HL-60/S4 treated with retinoic acid at 250 ng/mL for 4 days and 3 days (cell line): ENCODE measurements around the gene NGEF.

ENCODE experiments used
- in situ Hi-C: fragments of 300-500 bp; cut with MboI; formaldehyde crosslinking; loops from 2 replicates; pipeline ENCODE4 v1.7.0; 2022; ENCODE audit warnings: low sequenced_read_pairs

Gene NGEF

DNA sequence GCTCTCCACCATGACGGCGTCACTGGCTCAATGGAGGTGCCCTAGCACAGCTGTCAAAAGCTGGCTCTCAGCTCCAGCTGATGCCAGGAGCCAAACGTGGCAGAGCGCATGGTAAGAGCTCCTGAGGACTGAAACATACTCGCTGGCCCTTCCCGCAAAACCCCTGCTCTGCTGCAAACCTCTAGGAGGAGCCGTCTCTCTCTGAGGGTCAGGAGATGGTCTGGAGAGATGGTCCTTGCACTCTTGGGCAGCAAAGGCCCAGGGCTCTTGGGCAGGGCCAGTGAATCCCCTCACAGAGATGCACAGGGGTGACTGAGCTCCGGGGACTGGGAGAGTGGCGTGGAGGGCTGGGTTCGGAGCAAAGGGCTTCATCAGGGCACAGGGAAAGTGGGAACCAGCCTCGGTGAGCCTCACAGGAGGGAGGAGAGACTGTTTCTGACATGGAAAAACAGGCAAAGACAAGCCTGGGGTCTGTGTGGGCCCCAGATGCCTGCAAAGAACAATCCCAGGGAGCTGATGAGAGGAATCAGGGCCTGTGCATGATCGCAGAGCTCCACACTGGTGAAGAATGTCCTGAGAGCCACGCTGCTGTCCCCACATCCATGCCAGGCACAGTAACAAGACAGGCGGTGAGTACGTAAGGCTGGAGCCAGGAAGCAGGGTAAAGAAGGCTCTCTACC lies 125.7 kb downstream of the NGEF start:
- in situ Hi-C loops: no loop called here

DNA sequence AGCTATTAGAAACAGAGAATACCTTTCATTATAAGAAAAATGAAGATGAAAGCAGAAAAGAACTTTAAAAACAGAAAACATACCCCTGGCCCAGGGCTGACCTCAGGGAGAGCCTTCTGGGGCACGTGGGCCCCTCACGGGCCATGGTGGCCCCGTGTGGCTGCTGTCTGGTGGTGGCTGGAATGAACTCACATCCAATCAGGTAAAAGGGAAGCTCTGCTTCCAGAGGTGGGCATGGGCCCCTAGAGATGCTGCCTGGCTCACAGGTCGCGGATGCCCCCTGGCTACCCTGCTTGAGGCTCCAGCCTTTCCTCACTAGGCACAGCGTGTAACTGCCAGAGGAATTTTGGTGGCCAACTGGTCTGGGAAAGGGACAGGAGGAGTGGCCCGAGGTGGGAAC lies 126.4 kb downstream of the NGEF start:
- in situ Hi-C loops: no loop called here

DNA sequence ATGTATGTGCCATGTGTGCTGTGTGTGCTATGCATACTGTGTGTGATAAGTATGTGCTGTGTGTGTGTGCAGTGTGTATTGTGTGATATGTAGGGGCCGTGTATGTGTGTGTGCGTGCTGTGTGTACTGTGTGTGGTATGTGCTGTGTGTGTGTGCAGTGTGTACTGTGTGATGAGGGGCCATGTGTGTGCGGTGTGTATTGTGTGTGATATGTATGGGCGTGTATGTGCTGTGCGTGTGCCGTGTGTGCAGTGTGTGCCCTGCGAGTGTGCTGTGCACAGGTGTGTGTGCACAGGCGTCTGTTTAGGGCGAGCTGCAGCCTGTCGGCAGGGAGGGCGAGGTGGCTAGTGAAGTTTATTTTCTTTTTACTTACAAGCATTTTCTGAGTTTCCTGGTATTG lies 126.9 kb downstream of the NGEF start:
- in situ Hi-C loops: no loop called here

DNA sequence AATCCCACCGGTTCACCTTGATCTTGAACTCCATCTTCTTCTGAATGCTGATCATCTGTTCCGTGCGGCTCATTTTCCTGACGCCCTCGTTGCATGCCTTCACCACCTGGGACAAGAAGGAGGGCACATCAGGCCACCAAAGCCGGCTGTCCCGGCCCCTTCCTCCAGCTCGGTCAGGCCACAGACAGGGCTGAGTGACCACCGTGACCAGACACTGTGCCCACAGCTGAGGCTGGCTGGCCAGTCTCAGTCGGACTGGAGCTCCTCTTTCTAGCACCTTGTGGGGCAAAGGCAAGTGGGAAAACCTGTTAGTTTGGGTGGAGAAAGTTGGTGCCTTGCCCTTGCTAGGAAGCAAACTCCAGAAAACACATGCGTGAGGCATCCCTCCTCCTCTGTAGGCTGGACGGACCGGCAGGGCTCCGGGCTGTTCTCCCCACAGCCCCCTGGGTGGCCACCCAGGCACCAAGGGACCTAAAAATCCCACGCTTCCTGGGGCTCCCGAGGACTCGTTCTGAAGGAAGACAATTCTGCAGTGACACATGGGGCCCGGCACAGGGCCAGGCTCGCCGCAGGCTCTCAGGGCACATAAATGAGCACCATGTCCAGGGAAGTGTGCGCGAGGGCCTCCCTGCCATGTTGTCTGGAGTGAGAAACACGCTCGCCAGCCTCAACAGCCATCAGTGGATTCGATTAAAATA lies 127.6 kb downstream of the NGEF start:
- in situ Hi-C loops: no loop called here

DNA sequence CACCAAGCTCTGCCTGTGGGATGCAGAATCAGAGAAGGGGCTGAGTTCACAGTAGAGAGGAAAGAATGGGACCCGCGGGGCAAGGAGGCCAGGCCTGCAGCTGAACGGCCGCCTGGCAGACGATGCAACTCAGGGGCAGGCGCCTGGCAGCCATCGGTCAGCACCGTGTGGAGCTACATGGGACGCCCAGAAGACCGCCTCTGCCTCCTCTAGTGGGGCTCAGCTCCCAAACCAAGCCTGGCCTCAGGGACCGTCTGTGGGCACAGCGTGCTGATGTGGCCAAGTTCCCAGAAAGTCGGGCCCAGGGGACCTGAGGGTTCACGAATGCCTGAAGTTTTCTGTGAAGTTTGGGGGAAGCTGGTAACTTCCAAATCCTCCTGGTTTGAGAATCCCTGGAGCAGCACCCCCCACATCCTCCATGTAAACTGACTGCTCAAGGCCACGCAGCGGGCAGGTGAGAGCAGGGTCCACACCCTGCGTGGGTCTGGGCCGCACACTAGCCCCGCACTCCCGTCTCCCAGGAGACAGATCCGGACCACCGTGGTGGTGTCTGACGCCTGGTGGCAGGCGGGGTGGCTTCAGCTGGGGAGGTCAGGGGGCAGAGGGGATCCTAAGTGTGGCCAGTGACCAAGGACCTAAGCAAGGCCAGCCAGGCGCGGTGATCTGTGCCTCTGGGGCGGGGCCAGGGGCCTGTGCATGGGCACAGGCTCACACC lies 128.3 kb downstream of the NGEF start:
- in situ Hi-C loops: no loop called here

DNA sequence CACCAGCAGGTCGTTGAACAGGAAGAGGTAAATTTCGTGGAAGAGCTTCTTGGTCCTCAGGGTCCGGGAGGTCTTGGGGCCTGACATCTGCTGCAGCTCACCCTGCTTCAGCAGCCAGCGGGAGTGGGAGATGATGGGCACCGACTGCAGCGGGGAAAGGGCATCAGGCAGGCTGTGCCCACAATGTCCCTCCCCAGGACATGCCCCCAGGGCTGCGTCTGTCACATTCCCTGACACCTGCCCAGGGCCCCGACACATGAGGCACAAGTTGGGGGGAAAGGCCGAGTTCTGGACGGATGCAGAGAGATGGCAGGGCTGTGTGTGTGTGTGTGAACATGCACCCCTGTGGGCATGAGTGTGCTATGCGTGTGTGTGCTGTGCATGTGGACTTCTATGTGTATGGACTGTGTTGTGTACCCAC lies 129.0 kb downstream of the NGEF start:
- in situ Hi-C loops: no loop called here

DNA sequence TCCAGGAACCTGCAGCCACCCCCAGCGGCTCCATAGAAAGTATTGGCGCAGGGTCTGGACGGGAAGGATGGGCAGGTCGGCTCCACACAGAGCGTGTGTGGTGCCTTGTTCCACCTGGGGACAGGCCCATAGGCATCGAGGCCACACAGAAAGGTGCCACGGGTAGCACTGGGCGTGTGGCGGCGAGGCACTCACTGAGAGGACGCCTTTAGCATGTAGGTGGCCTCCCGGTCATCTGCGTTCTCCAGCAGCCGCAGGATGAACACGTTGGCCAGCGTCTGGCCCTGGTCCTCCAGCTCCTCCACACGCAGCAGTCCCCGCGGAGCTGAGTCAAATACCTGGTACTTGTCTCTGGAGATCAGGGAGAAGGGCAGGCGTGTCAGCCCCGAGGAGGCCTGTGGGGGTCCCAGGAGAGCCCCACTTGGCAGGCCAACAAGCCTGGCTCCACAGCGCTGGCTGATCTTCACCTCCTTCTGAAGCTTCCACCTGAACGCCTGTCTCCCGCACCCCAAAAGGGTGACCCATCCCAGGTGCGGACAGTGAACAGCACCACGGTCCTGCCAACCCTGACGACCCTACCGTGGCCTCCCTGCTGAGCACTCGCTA lies 129.8 kb downstream of the NGEF start:
- in situ Hi-C loops: no loop called here

DNA sequence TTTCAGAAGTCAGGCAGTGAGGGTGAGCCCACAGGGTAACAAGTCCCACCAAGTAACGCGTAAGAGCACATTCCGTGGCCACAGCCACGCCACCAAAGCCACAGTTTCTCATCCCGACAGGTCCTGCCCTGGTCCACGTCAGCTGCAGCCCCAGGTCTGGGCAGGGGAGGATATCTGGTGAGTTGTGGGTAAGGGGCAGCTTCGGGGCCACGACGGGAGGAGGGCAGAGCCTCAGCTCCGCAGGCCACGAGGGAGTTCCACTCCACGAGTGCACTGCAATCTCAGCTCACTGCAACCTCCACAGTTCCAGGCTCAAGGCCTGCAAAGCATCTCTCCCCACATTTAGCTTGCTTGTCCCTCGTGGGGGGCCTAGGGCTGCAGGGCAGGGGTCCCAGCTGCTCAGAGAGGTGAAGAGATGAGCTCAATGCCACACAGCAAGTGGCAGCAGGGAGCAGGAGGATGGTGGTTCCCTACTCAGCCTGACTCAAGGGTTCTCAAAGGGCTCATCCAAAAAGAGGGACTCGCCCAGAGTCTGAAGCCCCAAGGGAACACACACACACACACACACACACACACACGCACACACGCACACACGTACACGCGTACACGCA lies 130.4 kb downstream of the NGEF start:
- in situ Hi-C loops: no loop called here

DNA sequence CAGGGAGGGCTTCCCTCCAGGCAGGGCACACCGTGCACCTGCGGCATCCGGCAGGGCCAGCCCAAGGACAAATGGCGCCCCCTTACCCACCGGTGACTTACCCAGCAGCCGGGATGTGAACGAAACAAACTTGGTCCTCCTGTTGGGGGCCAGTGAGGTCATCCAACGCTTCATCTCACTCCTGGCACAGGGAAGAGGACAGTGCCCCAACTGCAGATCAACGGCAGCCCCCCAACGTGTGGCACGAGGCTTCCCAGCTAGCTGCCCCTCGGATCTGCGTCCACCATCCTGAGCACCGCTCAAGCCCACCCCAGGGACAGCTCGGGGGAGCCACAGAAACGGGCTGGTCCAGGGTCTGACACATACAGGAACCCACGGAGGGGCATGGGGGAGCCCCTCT lies 131.0 kb downstream of the NGEF start:
- in situ Hi-C loops: no loop called here

DNA sequence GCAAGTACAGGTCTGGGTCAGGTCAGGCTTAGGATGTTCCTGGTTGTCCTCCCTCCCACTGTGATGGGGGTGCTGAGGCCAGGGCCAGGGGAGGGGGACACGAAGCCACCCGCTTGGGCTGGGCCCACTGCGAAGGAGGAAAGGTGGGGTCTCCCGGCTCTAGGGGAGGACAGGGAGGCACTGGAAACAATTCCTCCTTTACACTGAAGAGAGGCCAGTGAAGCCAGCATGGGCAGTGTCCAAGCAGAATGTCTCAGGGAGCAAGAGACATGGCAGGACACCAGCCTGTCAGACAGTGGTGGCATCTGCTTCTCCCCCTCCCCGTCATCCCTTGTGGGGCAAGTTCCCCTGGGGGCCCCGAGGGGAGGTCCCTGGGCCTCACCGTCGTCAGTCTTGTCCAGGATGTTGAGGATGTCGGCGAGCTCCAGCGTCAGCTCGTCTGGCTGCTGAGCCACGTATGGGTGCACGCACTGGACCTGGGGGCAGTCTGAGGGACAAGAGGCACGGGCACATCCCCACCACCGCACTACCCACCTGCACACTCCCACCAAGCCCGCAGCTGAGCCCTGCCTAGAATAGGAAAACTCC lies 132.2 kb downstream of the NGEF start:
- in situ Hi-C loops: no loop called here

DNA sequence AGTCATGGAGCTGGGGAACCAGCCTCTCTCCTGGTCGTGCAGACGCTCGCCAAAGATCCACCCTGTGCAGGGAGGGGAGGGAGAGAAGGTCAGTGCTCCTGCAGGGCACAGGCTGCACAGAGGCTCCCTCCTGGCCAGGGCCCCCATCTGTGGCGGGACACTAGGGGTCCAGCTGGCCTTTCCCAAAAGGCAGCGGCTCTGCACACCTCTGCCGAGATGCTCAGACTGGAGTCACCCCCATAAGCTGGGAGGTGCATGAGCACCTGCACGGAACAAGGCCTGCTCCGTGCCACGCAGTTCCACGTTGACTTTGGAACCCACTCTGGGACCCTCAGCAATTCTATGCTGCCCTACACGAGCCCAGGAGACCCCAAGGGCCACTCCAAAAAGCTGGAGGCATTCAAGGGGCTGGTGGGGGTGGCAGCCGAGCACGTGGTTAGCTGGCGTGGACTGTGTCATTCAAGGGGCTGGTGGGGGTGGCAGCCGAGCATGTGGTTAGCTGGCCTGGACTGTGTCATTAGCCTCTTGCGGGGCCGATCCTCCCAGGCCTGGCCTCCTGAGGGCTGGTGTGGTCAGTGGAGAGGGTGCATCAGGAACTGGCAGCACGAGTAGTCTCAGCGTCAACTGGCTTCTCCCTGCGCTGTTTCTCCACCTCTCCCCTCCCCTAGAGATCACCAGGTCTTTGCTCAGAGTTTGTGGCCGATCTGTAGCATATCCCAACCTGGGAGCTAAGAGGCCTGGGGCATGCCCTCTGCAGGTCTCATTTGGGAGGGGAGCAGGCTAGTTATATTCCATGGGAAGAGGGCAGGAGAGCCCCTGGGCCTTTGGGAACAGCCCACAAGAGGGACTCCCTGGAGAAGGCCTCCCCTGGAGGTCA lies 133.2 kb downstream of the NGEF start:
- in situ Hi-C loops: no loop called here

DNA sequence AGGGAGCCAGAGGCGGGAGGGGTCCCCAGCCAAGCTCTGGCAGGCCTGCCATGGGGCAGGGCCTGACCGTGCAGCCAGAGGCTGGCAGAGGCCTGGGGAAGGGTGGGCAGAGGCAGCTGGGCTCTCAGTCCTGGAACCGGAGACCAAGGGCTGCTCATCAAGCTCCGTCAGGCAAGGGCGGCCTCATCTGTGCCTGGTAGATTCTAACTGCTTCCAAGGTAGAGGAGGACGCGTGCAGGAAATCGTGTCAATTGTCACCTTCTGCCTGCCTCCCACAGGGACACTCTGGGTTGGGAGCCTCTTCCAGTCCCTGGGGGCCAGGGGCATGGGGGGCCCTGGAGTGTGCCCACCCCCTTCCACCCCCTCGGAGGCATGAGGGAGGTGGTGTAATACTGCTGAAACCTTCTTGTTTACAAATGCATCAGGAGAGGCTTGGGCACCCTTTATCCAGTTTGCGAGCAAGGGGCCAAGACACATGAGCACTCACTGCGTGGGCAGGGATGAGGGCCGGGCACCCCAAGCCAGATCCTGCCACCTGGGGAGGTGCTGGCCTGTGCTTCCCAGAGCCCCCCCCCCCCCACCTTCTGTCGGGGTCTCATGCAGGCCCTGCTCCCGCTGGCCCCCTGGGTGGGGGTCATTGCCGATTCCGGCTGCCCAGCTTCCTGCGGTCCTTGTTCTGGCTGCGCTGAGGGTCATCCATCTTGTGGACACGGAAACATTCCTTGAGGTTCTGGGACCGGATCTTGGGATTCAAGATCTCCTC lies 134.0 kb downstream of the NGEF start:
- in situ Hi-C loops: no loop called here

DNA sequence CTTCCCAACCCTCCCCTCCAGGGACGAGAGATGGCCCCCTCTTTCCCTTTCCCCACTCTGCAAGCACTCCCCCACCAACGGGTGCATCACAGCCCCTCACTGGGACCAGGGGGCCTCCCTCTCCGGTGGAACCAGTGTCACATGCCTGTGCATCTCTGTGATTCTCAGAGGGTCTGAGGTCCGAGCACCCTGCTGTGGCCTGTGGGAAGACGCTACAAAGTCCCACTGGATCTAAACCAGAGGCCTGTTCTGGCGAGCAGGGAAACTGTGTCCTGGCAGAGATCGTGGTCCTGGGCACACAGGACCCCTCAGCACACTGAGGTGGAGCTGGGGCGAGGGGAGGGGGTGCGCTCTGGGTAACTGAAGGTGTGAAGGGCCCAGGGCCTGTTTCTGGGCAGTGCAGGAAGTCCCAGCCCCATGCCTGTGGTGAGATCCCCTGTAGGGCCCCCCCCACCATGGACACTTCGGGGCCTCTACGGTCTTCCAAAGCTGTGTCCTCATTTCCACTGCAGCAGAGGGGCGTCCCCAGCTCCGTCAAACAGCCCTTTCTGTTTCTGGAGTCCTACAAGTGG lies 135.0 kb downstream of the NGEF start:
- in situ Hi-C loops: no loop called here

DNA sequence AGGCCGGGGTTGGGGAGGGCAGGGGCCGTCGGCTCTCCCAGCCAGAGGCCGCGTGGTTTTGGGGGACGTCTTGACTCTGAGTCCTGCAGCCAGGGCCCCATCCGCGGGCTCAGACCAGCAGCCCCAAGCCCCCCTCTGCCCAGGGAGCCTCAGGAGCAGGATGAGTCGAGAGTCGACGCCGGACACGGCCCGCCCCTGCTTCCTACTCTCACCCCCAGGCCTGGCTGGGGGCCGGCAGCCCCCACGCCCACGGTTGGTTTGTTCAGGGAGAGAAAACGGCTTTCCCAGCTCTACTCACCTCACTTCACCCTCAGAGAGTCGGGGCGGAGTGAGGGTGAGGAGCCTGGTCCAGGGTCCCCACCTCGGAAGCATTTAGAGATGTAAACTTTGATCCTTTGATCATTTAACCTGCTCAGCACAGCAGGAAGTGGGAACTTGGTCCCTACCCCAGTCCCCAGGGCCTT lies 136.0 kb downstream of the NGEF start:
- in situ Hi-C loops: no loop called here

DNA sequence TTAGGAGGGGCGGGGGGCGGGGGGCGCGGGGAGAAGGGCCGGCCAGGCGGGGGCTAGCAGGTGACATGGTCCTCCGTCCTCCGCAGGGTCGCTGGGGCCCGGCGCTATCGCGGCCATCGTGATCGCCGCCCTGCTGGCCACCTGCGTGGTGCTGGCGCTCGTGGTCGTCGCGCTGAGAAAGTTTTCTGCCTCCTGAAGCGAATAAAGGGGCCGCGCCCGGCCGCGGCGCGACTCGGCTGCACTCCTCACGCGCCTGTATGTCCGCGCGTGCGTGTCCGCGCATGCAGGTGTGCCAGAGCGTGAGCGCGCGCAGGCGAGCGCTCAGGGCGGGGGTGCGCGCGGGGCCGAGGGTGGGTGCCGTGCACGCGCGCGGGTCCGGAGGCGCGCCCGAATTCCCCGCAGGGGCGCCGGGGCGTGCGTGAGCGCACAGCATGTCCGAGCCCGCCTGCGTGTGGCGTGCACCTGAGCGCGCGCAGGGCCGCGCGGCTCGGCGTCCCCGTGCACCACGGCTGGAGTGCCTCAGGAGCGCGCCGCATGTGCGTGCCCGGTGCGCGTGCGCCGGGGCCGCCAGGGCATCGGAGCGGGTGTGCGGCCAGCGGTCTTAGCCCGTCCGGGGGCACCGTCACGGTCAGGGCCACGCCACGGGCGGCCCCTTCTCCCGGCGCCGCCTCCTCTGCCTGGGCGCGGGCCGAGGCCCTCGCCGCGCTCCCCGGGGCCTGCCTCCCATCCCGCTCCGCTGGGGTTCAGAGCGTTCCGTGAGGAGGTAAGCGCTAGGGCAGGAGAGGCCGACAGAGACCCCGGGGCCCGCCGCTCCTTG lies 136.7 kb downstream of the NGEF start:
- in situ Hi-C loops: no loop called here

DNA sequence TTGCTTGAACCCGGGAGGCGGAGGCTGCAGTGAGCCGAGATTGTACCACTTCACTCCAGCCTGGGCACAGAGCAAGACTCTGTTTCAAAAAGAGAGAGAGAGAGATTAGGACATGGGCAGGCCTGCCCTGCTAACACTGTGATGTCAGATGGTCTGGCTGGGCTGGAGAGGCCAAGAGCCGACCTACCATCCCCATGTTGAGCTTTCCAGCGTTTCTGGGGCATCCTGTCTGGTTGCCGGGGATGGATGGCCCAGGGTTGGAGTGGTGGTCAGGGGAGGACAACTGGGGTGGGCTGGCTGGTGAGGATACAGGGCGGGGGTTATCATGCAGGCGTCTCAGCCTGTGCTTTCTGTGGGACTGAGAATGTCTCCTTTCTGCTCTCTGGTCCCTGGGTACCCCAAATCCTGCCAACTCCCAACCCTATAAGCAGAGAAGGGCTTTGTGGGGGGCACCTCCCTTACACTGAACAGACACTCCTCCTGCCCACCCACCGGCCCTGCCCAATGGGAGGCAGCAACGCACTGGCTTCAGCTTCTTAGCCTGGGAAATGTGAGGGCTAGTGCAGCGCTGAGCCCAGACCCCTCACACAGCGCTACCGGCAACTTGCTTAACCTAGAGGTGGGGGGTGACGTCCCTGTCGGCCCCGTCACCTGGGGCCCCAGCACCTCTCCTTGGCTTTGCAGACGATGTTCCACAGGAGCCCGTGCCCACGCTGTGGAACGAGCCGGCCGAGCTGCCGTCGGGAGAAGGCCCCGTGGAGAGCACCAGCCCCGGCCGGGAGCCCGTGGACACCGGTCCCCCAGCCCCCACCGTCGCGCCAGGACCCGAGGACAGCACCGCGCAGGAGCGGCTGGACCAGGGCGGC lies 137.6 kb downstream of the NGEF start:
- in situ Hi-C loops: no loop called here

DNA sequence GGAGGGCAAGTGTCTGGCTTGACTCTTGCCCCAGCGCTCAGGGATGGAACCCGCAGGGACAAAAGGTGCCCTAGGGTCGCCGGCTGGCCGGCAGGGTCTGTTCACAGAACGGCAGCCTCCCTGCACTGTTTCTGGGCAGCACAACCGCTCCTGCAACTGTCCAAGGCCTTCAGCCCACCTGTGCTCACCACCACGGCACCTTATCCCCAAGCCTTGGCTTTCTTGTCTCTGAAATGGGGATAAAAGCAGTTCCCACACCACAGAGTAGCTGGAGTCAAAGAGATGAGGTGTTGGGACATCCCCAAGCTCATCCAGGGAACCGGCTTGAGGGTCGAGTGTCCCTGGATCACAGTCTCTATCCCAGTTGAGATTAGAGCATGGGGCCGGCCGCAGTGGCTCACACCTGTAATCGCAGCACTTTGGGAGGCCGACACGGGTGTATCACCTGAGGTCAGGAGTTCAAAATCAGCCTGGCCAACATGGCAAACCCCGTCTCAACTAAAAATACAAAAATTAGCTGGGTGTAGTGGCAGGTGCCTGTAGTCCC lies 138.3 kb downstream of the NGEF start:
- in situ Hi-C loops: loop anchor here (25.0 kb wide), 1 partner anchor 388 kb away; the partner anchor contains the start of gene ATG16L1
